Measurements from ENCODE around the gene ATP5F1B.
"Not testable (repeated sequence)": the region's sequence is repeated elsewhere in the genome, so short reads cannot be mapped to it uniquely, and the experiment has no call there.

The ATP5F1B gene

DNA sequence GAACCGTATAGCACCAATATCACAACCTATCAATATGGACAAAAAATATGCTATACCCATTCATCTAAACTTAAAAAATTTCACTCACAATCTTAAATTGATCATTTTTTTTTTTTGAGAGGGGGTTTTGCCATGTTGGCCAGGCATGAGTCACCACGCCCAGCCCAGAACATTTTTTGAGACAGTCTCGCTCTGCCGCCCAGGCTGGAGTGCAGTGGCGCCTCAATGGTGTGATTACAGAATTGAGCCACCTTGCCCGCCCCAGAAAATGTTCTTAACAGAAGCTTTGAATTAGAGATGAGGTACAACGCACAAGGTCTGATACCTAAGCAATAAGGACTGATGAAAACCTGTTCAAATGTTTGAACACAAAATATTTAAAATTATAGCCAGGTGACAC is 15.8 kb upstream of the ATP5F1B start:
- Histone ChIP-seq H3K36me3 (peaks cover 41% of the 10 kb centered on the region), H3K27me3 (no peaks in the 10 kb centered on the region), H3K9me3 (no peaks in the 10 kb centered on the region), H3K27ac (no peak overlapping the region), H3K4me3 (ENCODE audit: low read depth in 1 of 2, low read length in 1 of 2) (no peak overlapping the region), H3K4me1 (ENCODE audit: control insufficient read depth in 1 of 2, insufficient read depth in 1 of 2, low read depth in 1 of 2, low read length in 1 of 2) (no peaks in the 10 kb centered on the region)
- TF ChIP-seq, protein P1, sequence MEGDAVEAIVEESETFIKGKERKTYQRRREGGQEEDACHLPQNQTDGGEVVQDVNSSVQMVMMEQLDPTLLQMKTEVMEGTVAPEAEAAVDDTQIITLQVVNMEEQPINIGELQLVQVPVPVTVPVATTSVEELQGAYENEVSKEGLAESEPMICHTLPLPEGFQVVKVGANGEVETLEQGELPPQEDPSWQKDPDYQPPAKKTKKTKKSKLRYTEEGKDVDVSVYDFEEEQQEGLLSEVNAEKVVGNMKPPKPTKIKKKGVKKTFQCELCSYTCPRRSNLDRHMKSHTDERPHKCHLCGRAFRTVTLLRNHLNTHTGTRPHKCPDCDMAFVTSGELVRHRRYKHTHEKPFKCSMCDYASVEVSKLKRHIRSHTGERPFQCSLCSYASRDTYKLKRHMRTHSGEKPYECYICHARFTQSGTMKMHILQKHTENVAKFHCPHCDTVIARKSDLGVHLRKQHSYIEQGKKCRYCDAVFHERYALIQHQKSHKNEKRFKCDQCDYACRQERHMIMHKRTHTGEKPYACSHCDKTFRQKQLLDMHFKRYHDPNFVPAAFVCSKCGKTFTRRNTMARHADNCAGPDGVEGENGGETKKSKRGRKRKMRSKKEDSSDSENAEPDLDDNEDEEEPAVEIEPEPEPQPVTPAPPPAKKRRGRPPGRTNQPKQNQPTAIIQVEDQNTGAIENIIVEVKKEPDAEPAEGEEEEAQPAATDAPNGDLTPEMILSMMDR (IDR thresholded peaks at IDR 0.05), result no peak

DNA sequence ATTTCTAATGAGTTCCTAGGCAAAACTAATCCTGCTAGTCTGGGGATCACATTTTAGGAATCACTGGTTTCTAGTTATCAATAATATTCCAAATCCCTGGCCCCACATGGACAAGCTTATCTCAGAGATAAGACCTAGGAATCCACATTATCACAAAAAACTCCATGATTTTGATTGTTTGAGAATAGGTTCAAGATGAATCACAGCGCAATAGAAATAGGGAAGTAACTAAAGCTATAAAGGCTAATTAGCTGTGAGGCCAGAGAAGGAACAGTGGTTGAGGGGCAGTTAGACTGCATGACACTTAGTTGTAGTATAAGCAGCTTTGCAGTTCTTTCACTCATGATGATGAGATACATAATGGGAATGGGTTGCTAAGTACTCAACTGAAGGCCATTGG is 13.1 kb upstream of the ATP5F1B start:
- H3K27ac ChIP-seq, result no peak overlapping the region
- peaks cover 6% of the 10 kb centered on the region for H3K9me3 ChIP-seq
- no peaks in the 10 kb centered on the region for H3K27me3 ChIP-seq
- peaks cover 17% of the 10 kb centered on the region for H3K36me3 ChIP-seq
- no peaks in the 10 kb centered on the region for H3K4me1 ChIP-seq (ENCODE audit: control insufficient read depth in 1 of 2, insufficient read depth in 1 of 2, low read depth in 1 of 2, low read length in 1 of 2)
- no peak overlapping the region for H3K4me3 ChIP-seq (ENCODE audit: low read depth in 1 of 2, low read length in 1 of 2)
- TF ChIP-seq, protein P1 (IDR thresholded peaks at IDR 0.05), result no peak

DNA sequence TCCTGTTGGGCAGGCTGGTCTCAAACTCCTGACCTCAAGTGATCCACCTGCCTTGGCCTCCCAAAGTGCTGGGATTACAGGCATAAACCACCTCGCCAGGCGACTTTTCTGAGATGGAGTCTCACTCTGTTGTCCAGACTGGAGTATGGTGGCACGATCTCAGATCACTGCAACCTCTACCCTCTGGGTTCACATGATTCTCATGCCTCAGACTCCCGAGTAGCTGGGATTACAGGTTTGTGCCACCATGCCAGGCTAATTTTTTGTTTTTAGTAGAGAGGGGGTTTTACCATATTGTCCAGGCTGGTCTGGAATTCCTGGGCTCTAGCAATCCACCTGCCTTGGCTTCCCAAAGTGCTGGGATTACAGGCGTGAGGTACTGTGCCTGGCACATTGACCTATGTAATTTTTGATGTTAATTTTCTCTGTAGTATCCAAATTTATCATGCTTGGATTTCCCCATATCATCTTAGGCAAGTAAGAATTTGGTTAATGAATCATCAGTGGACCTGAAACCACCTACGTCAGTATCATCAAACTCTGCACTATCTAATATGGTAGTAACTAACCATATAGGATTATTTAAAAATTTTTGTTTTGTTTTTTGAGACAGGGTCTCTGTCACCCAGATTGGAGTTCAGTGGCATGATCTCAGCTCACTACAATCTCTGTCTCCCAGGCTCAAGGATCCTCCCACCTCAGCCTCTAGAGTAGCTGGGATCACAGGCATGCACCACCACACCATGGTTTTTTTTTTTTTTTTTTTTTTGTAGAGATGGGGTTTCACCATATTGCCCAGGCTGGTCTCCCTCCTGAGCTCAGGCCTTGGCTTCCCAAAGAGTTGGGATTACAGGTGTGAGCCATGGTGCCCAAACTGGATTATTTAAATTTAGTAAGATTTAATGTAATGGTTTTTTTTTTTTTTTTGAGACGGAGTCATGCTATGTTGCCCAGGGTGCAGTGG is 11.9 kb upstream of the ATP5F1B start:
- H3K9me3 ChIP-seq, result peaks cover 12% of the 10 kb centered on the region
- no peak overlapping the region for H3K27ac ChIP-seq
- TF ChIP-seq, protein P1 (IDR thresholded peaks at IDR 0.05), result no peak
- no peak overlapping the region for H3K4me3 ChIP-seq (ENCODE audit: low read depth in 1 of 2, low read length in 1 of 2)
- H3K36me3 ChIP-seq, result peaks cover 6% of the 10 kb centered on the region
- H3K4me1 ChIP-seq (ENCODE audit: control insufficient read depth in 1 of 2, insufficient read depth in 1 of 2, low read depth in 1 of 2, low read length in 1 of 2), result no peaks in the 10 kb centered on the region
- H3K27me3 ChIP-seq, result no peaks in the 10 kb centered on the region

DNA sequence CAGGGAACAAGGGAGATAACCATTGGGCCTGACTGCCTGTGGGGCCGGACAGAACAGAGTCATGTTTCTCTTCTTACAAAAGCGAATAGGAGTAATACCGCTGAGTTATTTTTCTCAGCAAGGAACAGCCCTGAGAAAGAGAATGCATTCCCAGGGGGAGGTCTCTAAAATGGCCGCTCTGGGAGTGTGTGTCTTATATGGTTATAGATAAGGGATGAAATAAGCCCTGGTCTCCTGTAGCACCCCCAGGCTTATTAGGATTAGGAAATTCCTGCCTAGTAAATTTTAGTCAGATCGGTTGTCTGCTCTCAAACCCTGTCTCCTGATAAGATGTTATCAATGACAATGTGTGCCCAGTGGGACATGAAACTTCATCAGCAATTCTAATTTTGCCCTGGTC is 8.0 kb upstream of the ATP5F1B start:
- not testable (repeated sequence) for H3K27me3 ChIP-seq; H3K27ac ChIP-seq; H3K4me3 ChIP-seq (ENCODE audit: low read depth in 1 of 2, low read length in 1 of 2); H3K36me3 ChIP-seq; H3K4me1 ChIP-seq (ENCODE audit: control insufficient read depth in 1 of 2, insufficient read depth in 1 of 2, low read depth in 1 of 2, low read length in 1 of 2)
- peaks cover 12% of the 10 kb centered on the region for H3K9me3 ChIP-seq

DNA sequence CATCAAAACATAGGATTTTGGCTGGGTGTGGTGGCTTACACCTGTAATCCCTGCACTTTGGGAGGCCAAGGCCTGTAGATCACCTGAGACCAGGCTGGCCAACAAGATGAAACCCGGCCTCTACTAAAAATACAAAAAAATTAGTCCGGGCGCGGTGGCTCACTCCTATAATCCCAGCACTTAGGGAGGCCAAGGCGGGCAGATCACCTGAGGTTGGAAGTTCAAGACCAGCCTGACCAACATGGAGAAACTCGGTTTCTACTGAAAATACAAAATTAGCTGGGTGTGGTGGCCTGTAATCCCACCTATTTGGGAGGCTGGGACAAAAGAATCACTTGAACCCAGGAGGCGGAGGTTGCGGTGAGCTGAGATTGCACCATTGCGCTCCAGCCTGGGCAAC is 2.2 kb upstream of the ATP5F1B start:
- Histone ChIP-seq H3K36me3 (peaks cover 15% of the 10 kb centered on the region), H3K4me1 (ENCODE audit: control insufficient read depth in 1 of 2, insufficient read depth in 1 of 2, low read depth in 1 of 2, low read length in 1 of 2) (peaks cover 17 to 25% of the 10 kb centered on the region in 2 experiments)
- not testable (repeated sequence) for H3K4me3 ChIP-seq (ENCODE audit: low read depth in 1 of 2, low read length in 1 of 2); H3K27me3 ChIP-seq; H3K27ac ChIP-seq; H3K9me3 ChIP-seq

DNA sequence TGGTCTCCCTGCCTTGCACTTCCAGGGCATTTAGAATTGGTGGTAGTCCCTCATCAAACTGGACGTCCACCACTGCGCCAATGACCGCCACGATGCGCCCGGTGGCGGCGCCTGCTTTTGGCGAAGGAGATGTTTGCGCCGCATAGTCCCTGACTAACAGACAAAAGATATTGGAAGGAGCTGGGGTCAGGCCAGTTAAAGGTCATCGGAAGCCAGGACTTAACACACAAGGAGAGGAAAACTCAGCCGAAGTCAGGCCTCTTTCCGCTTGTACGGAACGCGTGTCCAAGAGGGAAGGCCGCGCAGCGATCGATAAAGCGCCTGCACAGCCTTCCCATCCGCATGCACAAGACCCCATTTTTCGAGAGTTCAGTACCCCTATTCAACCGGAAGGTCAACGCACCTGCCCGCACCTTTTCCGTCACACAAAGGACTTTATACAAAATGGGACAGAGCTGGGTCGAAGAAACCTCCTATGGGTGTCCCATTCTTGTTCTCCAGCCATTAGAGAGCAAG is 525 bp downstream of the ATP5F1B start:
- H3K9me3 ChIP-seq, result no peaks in the 10 kb centered on the region
- H3K36me3 ChIP-seq, result peaks cover 42% of the 10 kb centered on the region
- peak overlapping the region; percentile 77 to 79 for H3K4me3 ChIP-seq (ENCODE audit: low read depth in 1 of 2, low read length in 1 of 2)
- peaks cover 17 to 25% of the 10 kb centered on the region in 2 experiments for H3K4me1 ChIP-seq (ENCODE audit: control insufficient read depth in 1 of 2, insufficient read depth in 1 of 2, low read depth in 1 of 2, low read length in 1 of 2)
- no peaks in the 10 kb centered on the region for H3K27me3 ChIP-seq
- TF ChIP-seq, protein P1 (IDR thresholded peaks at IDR 0.05), result no peak
- peak overlapping the region; percentile 83 for H3K27ac ChIP-seq
